A549 (cell line): Measurements from ENCODE around the gene EHBP1. TPM values are rescaled to one million over a fixed set of nuclear protein-coding genes. Genes with fewer than 3 reads are reported as not detected.
A peak's percentile ranks its signal among the peaks of the same experiment; 100 is the strongest.

Experiments
- ATAC-seq, 2 experiments: fragments of 200-7000 bp in 1 of 2; fragments of >200 bp in 1 of 2; cut with Nextera tagmentation in 1 of 2; cut with Tn5 transposase in 1 of 2; 3 replicates each; pipeline versions ENCODE4 v1.8.0 to v1.9.1; 2018 to 2020; ENCODE audit warnings: mild to moderate bottlenecking in 1 of 2, moderate library complexity in 1 of 2
- CTCF ChIA-PET: fragments of 300-600 bp; sonication (Branson Sonifier 250); formaldehyde crosslinking; extraction: SDS; loops from one replicate; lab custom pipeline; 2021; ENCODE audit warnings: antibody characterized with exemption, inconsistent platforms; lab: Yijun Ruan, JAX
- POLR2A ChIA-PET: fragments of 350-600 bp; formaldehyde crosslinking; extraction: SDS; loops from one replicate; lab custom pipeline; 2021; ENCODE audit warnings: antibody characterized with exemption, inconsistent platforms; lab: Yijun Ruan, JAX
- DNase-seq, 2 experiments: peaks; one replicate each; pipeline versions ENCODE4 v3.0.0 to v3.0.0-alpha.2; 2011 to 2016; ENCODE audit warnings: low read depth in 1 of 2, low spot score in 1 of 2
- FAIRE-seq: peaks from 2 replicates; lab custom pipeline; 2011; peaks lifted over from hg19 to GRCh38; lab: Jason Lieb, UNC
- H3K27ac ChIP-seq, 2 experiments: fragments of >200 bp; sonication (Bioruptor Twin); formaldehyde crosslinking; 3 replicates each; pipeline ENCODE4 v1.5.1; 2016 to 2017
- H3K4me1 ChIP-seq: fragments of >200 bp; sonication (Bioruptor Twin); formaldehyde crosslinking; 3 replicates; pipeline ENCODE4 v1.6.1; 2016
- H3K4me2 ChIP-seq: fragments of >200 bp; sonication (Bioruptor Twin); formaldehyde crosslinking; 3 replicates; pipeline ENCODE4 v1.6.1; 2016
- H3K4me3 ChIP-seq: fragments of >200 bp; sonication (Bioruptor Twin); formaldehyde crosslinking; 3 replicates; pipeline ENCODE4 v1.5.1; 2016
- H3K9me3 ChIP-seq: fragments of >200 bp; sonication (Bioruptor Twin); formaldehyde crosslinking; 3 replicates; pipeline ENCODE4 v1.6.1; 2016
- CBX8 ChIP-seq: fragments of 200-600 bp; sonication (generic); IDR thresholded peaks from 2 replicates; pipeline ENCODE4 v1.6.1; 2016
- CHD4 ChIP-seq: fragments of 200-600 bp; sonication (generic); IDR thresholded peaks from 2 replicates; pipeline ENCODE4 v1.6.1; 2016; ENCODE audit warnings: antibody characterized with exemption, mild to moderate bottlenecking, borderline replicate concordance
- EHF ChIP-seq: fragments of 250-450 bp; sonication (Bioruptor Pico); IDR thresholded peaks from 2 replicates; pipeline ENCODE4 v1.5.0; 2020; ENCODE audit warnings: mild to moderate bottlenecking
- EP300 ChIP-seq, 2 experiments: fragments of >200 bp; sonication (Bioruptor Twin); formaldehyde crosslinking; IDR thresholded peaks; 2 replicates in 1 of 2; 3 replicates in 1 of 2; pipeline ENCODE4 v1.6.1; 2016 to 2017
- FOXS1 ChIP-seq: fragments of 250-450 bp; sonication (Bioruptor Pico); IDR thresholded peaks from 2 replicates; pipeline ENCODE4 v1.5.0; 2020; ENCODE audit warnings: mild to moderate bottlenecking, moderate library complexity
- GATA3 ChIP-seq: IDR thresholded peaks from 2 replicates; pipeline ENCODE4 v1.6.1; 2012; ENCODE audit warnings: borderline replicate concordance
- HEYL ChIP-seq: fragments of 250-450 bp; sonication (Bioruptor Pico); IDR thresholded peaks from 2 replicates; pipeline ENCODE4 v1.8.0; 2021; ENCODE audit warnings: mild to moderate bottlenecking, moderate library complexity
- HOXA7 ChIP-seq: fragments of 250-450 bp; sonication (Bioruptor Pico); IDR thresholded peaks from 2 replicates; pipeline ENCODE4 v1.5.0; 2020; ENCODE audit warnings: mild to moderate bottlenecking, moderate library complexity
- JUN ChIP-seq, 2 experiments: fragments of >200 bp; sonication (Bioruptor Twin); formaldehyde crosslinking; IDR thresholded peaks; 2 replicates in 1 of 2; 3 replicates in 1 of 2; pipeline ENCODE4 v1.6.1; 2016 to 2017
- MAFK ChIP-seq: fragments of 450-650 bp; IDR thresholded peaks from 2 replicates; pipeline ENCODE4 v1.6.1; 2014; ENCODE audit not compliant: partially characterized antibody
- MAZ ChIP-seq: fragments of 150-350 bp; IDR thresholded peaks from 2 replicates; pipeline ENCODE4 v1.6.1; 2014; ENCODE audit warnings: antibody characterized with exemption, low read depth, low read length, borderline replicate concordance
- NFE2L2 ChIP-seq: fragments of 150-350 bp; conservative IDR thresholded peaks from 2 replicates; pipeline ENCODE4 v1.6.1; 2014; ENCODE audit warnings: low read length
- NPAS2 ChIP-seq: fragments of 250-450 bp; sonication (Bioruptor Pico); IDR thresholded peaks from 2 replicates; pipeline ENCODE4 v1.8.0; 2022; ENCODE audit warnings: mild to moderate bottlenecking, moderate library complexity, borderline replicate concordance
- PHF8 ChIP-seq: fragments of 200-600 bp; sonication (generic); IDR thresholded peaks from 2 replicates; pipeline ENCODE4 v1.6.1; 2016; ENCODE audit warnings: low read depth, mild to moderate bottlenecking, antibody characterized with exemption, moderate library complexity, borderline replicate concordance
- RNF2 ChIP-seq: fragments of 200-600 bp; sonication (generic); IDR thresholded peaks from 2 replicates; pipeline ENCODE4 v1.6.1; 2016; ENCODE audit warnings: low read depth, mild to moderate bottlenecking, antibody characterized with exemption, moderate library complexity, borderline replicate concordance
- SMC3 ChIP-seq: fragments of >200 bp; sonication (Bioruptor Twin); formaldehyde crosslinking; IDR thresholded peaks from 3 replicates; pipeline ENCODE4 v1.6.1; 2018; ENCODE audit warnings: inconsistent platforms
- USF2 ChIP-seq: fragments of 450-650 bp; IDR thresholded peaks from 2 replicates; pipeline ENCODE4 v1.6.1; 2014; ENCODE audit warnings: antibody characterized with exemption
- ZFP36 ChIP-seq: fragments of 450-650 bp; IDR thresholded peaks from 2 replicates; pipeline ENCODE4 v1.6.1; 2014; ENCODE audit warnings: borderline replicate concordance; ENCODE audit not compliant: partially characterized antibody
- ZNF302 ChIP-seq: fragments of 250-450 bp; sonication (Bioruptor Pico); IDR thresholded peaks from 2 replicates; pipeline ENCODE4 v1.9.0; 2021; ENCODE audit warnings: inconsistent platforms, mild to moderate bottlenecking, moderate library complexity
- ZSCAN20 ChIP-seq: fragments of 250-450 bp; sonication (Bioruptor Pico); IDR thresholded peaks from 2 replicates; pipeline ENCODE4 v1.8.0; 2022; ENCODE audit warnings: mild to moderate bottlenecking, moderate library complexity
- WGBS: methylation state at CpG from one replicate; pipeline ENCODE4 v1.1.6; 2017; ENCODE audit errors: missing lambda C conversion rate; 5-methylcytosine and 5-hydroxymethylcytosine counted together
- polyA plus RNA-seq, 4 experiments: library from polyadenylated mRNA; depleted of rRNA in 3 of 4; stranded (reverse); fragments of >200 nt; fragmentation: RNase III in 1 of 4; extraction: RNeasy Plus Mini Kit Qiagen cat#74134 plus additional on column Dnase treatment in 1 of 4; gene quantifications; 2 replicates in 3 of 4; 3 replicates in 1 of 4; pipeline ENCODE4 v1.2.3, GENCODE V29; 2011 to 2017
- TF ChIP-seq, protein P1 (sequence below): IDR thresholded peaks from 2 replicates; pipeline ENCODE4 v1.6.1; 2012
- TF ChIP-seq, protein P2 (sequence below): fragments of >200 bp; sonication (Bioruptor Twin); formaldehyde crosslinking; IDR thresholded peaks from 3 replicates; pipeline ENCODE4 v1.5.1; 2016
- TF ChIP-seq, protein P3 (sequence below): fragments of 250-450 bp; sonication (Bioruptor Pico); IDR thresholded peaks from 2 replicates; pipeline ENCODE4 v1.5.0; 2020; ENCODE audit warnings: low read depth, mild to moderate bottlenecking, moderate library complexity

The EHBP1 gene
- polyA plus RNA-seq, 2 of the 4 experiments (the other 2 are of a cell fraction), result 65.7 to 204 TPM

DNA sequence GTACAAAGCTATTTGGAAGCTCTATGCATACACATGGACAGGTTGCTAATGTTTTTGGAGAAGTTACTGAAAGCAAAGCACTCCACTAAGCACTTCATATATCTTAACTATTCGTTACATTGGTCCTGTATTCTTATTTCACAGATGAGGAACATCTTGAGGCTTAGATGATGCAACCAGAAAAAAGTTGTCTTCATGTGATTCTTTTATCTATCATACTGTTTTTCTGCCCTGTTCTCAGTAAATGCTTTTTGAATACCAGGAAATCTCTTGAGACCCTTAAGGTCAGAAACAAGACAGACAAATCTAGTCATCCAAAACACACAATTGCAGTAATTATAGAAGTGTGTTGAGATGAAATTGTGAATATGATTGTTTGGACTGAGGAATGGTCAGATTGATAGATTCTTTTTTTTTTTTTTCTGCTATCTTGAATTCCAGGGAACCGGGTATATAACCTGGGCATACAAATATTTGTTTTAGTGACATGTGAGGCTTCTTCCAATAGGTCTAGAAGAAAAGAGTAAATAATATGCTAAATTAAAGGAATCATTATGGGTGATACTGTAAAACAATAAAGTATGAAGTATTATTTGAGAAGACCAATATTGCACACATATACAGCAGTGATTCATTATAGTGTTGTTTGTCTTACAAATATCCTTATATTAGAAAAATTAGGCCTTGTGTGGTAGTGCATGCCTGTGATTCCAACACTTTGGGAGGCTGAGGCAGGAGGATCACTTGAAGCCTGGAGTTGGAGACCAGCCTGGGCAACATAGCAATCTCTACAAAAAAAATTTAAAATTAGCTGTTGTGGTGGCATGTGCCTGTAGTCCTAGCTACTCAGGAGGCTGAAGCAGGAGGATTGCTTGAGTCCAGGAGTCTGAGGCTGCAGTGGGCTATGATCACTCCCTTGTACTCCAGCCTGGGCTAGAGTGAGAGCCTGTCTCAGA, 33.7 kb downstream of the EHBP1 start (continued):
- TF ChIP-seq, protein P1, sequence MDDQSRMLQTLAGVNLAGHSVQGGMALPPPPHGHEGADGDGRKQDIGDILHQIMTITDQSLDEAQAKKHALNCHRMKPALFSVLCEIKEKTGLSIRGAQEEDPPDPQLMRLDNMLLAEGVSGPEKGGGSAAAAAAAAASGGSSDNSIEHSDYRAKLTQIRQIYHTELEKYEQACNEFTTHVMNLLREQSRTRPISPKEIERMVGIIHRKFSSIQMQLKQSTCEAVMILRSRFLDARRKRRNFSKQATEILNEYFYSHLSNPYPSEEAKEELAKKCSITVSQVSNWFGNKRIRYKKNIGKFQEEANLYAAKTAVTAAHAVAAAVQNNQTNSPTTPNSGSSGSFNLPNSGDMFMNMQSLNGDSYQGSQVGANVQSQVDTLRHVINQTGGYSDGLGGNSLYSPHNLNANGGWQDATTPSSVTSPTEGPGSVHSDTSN, result no peak
- no peak for TF ChIP-seq RNF2
- TF ChIP-seq ZNF302, result no peak

GRCh38 chr2:62740221-62740620, 34.7 kb downstream of the EHBP1 start:
- FAIRE-seq (peak; percentile 65), ATAC-seq (no peak), DNase-seq (no peak)
- WGBS, result 67% methylated on average over 1 of the region's 1 CpG
- Histone ChIP-seq H3K4me3 (no peak overlapping the region), H3K9me3 (no peaks in the 10 kb centered on the region), H3K4me1 (peaks cover 84% of the 10 kb centered on the region), H3K4me2 (peak overlapping the region; percentile 5; the same call in 2 of the 3 replicates), H3K27ac (no peak overlapping the region)
- POLR2A ChIA-PET, result no interaction called here
- CTCF ChIA-PET, result interaction anchor here (1.2 to 3.5 kb wide), 3 partner anchors 14 to 283 kb away, joined by 3 to 10 read pairs (median 4); no protein-coding TSS in a partner anchor
- TF ChIP-seq, protein P2, sequence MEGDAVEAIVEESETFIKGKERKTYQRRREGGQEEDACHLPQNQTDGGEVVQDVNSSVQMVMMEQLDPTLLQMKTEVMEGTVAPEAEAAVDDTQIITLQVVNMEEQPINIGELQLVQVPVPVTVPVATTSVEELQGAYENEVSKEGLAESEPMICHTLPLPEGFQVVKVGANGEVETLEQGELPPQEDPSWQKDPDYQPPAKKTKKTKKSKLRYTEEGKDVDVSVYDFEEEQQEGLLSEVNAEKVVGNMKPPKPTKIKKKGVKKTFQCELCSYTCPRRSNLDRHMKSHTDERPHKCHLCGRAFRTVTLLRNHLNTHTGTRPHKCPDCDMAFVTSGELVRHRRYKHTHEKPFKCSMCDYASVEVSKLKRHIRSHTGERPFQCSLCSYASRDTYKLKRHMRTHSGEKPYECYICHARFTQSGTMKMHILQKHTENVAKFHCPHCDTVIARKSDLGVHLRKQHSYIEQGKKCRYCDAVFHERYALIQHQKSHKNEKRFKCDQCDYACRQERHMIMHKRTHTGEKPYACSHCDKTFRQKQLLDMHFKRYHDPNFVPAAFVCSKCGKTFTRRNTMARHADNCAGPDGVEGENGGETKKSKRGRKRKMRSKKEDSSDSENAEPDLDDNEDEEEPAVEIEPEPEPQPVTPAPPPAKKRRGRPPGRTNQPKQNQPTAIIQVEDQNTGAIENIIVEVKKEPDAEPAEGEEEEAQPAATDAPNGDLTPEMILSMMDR, result no peak
- no peak for TF ChIP-seq JUN (IDR thresholded peaks at IDR 0.05)
- no peak for TF ChIP-seq CHD4
- no peak for TF ChIP-seq HEYL (CRISPR knock-in tag)
- TF ChIP-seq, all 56 proteins: peak for 0

- FAIRE-seq (peak; percentile 65), ATAC-seq (no peak), DNase-seq (no peak)
- H3K9me3 ChIP-seq, result no peaks in the 10 kb centered on the region
- H3K4me3 ChIP-seq, result no peak overlapping the region
- peaks cover 93% of the 10 kb centered on the region for H3K4me1 ChIP-seq
- TF ChIP-seq NPAS2 (CRISPR knock-in tag) (no peak), ZFP36 (no peak), HOXA7 (CRISPR knock-in tag) (no peak), SMC3 (no peak), EHF (CRISPR knock-in tag) (no peak), USF2 (no peak), ZNF302 (no peak), NFE2L2 (no peak), CHD4 (no peak), MAZ (no peak), PHF8 (no peak), FOXS1 (CRISPR knock-in tag) (no peak), CBX8 (no peak), EP300 (IDR thresholded peaks at IDR 0.05) (no peak), ZSCAN20 (CRISPR knock-in tag) (no peak), MAFK (no peak), GATA3 (no peak)
- TF ChIP-seq, protein P3, sequence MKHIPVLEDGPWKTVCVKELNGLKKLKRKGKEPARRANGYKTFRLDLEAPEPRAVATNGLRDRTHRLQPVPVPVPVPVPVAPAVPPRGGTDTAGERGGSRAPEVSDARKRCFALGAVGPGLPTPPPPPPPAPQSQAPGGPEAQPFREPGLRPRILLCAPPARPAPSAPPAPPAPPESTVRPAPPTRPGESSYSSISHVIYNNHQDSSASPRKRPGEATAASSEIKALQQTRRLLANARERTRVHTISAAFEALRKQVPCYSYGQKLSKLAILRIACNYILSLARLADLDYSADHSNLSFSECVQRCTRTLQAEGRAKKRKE (CRISPR knock-in tag), result no peak
- POLR2A ChIA-PET, result no interaction called here
- 0 out of 6 replicates have a peak overlapping the region, but pooled peaks of 1 of the 2 experiments have one; percentile 11 for H3K27ac ChIP-seq
- CTCF ChIA-PET, result interaction anchor here (0.6 to 3.5 kb wide), 3 partner anchors 15 to 284 kb away, joined by 3 to 10 read pairs (median 3); no protein-coding TSS in a partner anchor
- 92% methylated on average over 3 of the region's 3 CpGs for WGBS
- H3K4me2 ChIP-seq, result peak overlapping the region; percentile 5; the same call in 1 of the 3 replicates
These were observed 35.6 kb downstream of the EHBP1 start for GRCh38 chr2:62741127-62741526.
